ENCODE results near the gene MKKS. TPM values are rescaled to one million over a fixed set of nuclear protein-coding genes. Genes with fewer than 3 reads are reported as not detected.

The MKKS gene
- total RNA-seq, 1 donor from 2014 or later: 22.3 TPM

GRCh38 chr20:10387686-10388085 is 46.3 kb downstream of the MKKS start:
- DNase-seq (ENCODE audit: low read depth, low spot score): no peak
- H3K4me1 Mint-ChIP-seq: no peaks in the 10 kb centered on the region
- H3K36me3 Mint-ChIP-seq (ENCODE audit: low read depth): no peaks in the 10 kb centered on the region
- no peak overlapping the region for H3K4me3 Mint-ChIP-seq
- no peaks in the 10 kb centered on the region for H3K9me3 Mint-ChIP-seq
- H3K27ac Mint-ChIP-seq (ENCODE audit: unreplicated experiment): no peak overlapping the region
- H3K27me3 Mint-ChIP-seq (ENCODE audit: low read depth): no peaks in the 10 kb centered on the region
- TF ChIP-seq CTCF (conservative IDR thresholded peaks at IDR 0.05): no peak

GRCh38 chr20:10385850-10386544 is 48.0 kb downstream of the MKKS start:
- Mint-ChIP-seq H3K36me3 (ENCODE audit: low read depth) (no peaks in the 10 kb centered on the region), H3K27me3 (ENCODE audit: low read depth) (no peaks in the 10 kb centered on the region), H3K27ac (ENCODE audit: unreplicated experiment) (no peak overlapping the region), H3K4me3 (no peak overlapping the region), H3K4me1 (no peaks in the 10 kb centered on the region), H3K9me3 (no peaks in the 10 kb centered on the region)
- DNase-seq (ENCODE audit: low read depth, low spot score): no peak
- TF ChIP-seq CTCF (conservative IDR thresholded peaks at IDR 0.05): no peak

- Mint-ChIP-seq H3K27ac (ENCODE audit: unreplicated experiment) (no peak overlapping the region), H3K4me1 (no peaks in the 10 kb centered on the region), H3K9me3 (peaks cover 4% of the 10 kb centered on the region), H3K36me3 (ENCODE audit: low read depth) (peaks cover 2% of the 10 kb centered on the region), H3K27me3 (ENCODE audit: low read depth) (no peaks in the 10 kb centered on the region), H3K4me3 (no peak overlapping the region)
- no peak for TF ChIP-seq CTCF (conservative IDR thresholded peaks at IDR 0.05)
- no peak for DNase-seq (ENCODE audit: low read depth, low spot score)
These were observed 52.5 kb downstream of the MKKS start for GRCh38 chr20:10381477-10381876.

GRCh38 chr20:10379761-10380160 is 54.3 kb downstream of the MKKS start:
- H3K4me3 Mint-ChIP-seq: no peak overlapping the region
- no peak for TF ChIP-seq CTCF (conservative IDR thresholded peaks at IDR 0.05)
- H3K27me3 Mint-ChIP-seq (ENCODE audit: low read depth): no peaks in the 10 kb centered on the region
- H3K9me3 Mint-ChIP-seq: peaks cover 9% of the 10 kb centered on the region
- H3K27ac Mint-ChIP-seq (ENCODE audit: unreplicated experiment): no peak overlapping the region
- no peak for DNase-seq (ENCODE audit: low read depth, low spot score)
- H3K4me1 Mint-ChIP-seq: no peaks in the 10 kb centered on the region
- H3K36me3 Mint-ChIP-seq (ENCODE audit: low read depth): peaks cover 3% of the 10 kb centered on the region

- Mint-ChIP-seq H3K27ac (ENCODE audit: unreplicated experiment) (no peak overlapping the region), H3K36me3 (ENCODE audit: low read depth) (peaks cover 3% of the 10 kb centered on the region), H3K4me3 (no peak overlapping the region), H3K4me1 (no peaks in the 10 kb centered on the region), H3K9me3 (peaks cover 11% of the 10 kb centered on the region), H3K27me3 (ENCODE audit: low read depth) (no peaks in the 10 kb centered on the region)
- DNase-seq (ENCODE audit: low read depth, low spot score): no peak
- TF ChIP-seq CTCF (conservative IDR thresholded peaks at IDR 0.05): no peak
These were observed 57.5 kb downstream of the MKKS start for GRCh38 chr20:10376270-10377075.
